Measurements from ENCODE around the gene SLC22A13.
"Not testable (repeated sequence)": the region's sequence is repeated elsewhere in the genome, so short reads cannot be mapped to it uniquely, and the experiment has no call there.

SLC22A13 gene

GRCh38 chr3:38265604-38266307 lies at the start of gene SLC22A13:
SLC22A13 (plus strand) TSS chr3:38265812; CDS start chr3:38265861, 49 bp downstream.
- in situ Hi-C loops (cut with MboI; ENCODE audit: low pct_unique_long_range_greater_than_20kb, low sequenced_read_pairs) = no loop called here
- no peak for DNase-seq

- no peak for DNase-seq
- in situ Hi-C loops (cut with MboI; ENCODE audit: low pct_unique_long_range_greater_than_20kb, low sequenced_read_pairs) = no loop called here
These were observed 45.9 kb upstream of the SLC22A13 start for GRCh38 chr3:38219609-38220197.

GRCh38 chr3:38221005-38221404 lies 44.6 kb upstream of the SLC22A13 start:
- in situ Hi-C loops (cut with MboI; ENCODE audit: low pct_unique_long_range_greater_than_20kb, low sequenced_read_pairs) = no loop called here
- no peak for DNase-seq

- DNase-seq = peak; percentile 3
- in situ Hi-C loops (cut with MboI; ENCODE audit: low pct_unique_long_range_greater_than_20kb, low sequenced_read_pairs) = no loop called here
These were observed 43.5 kb upstream of the SLC22A13 start for GRCh38 chr3:38222032-38222634.

GRCh38 chr3:38224357-38224756 lies 41.3 kb upstream of the SLC22A13 start:
- no peak for DNase-seq
- in situ Hi-C loops (cut with MboI; ENCODE audit: low pct_unique_long_range_greater_than_20kb, low sequenced_read_pairs) = no loop called here

GRCh38 chr3:38226273-38226672 lies 39.3 kb upstream of the SLC22A13 start:
- no peak for DNase-seq
- in situ Hi-C loops (cut with MboI; ENCODE audit: low pct_unique_long_range_greater_than_20kb, low sequenced_read_pairs) = no loop called here

GRCh38 chr3:38227989-38228388 lies 37.6 kb upstream of the SLC22A13 start:
- no peak for DNase-seq
- in situ Hi-C loops (cut with MboI; ENCODE audit: low pct_unique_long_range_greater_than_20kb, low sequenced_read_pairs) = no loop called here

- in situ Hi-C loops (cut with MboI; ENCODE audit: low pct_unique_long_range_greater_than_20kb, low sequenced_read_pairs) = no loop called here
- DNase-seq = no peak
These were observed 36.6 kb upstream of the SLC22A13 start for GRCh38 chr3:38229036-38229435.

- no peak for DNase-seq
- in situ Hi-C loops (cut with MboI; ENCODE audit: low pct_unique_long_range_greater_than_20kb, low sequenced_read_pairs) = no loop called here
These were observed 32.9 kb upstream of the SLC22A13 start for GRCh38 chr3:38232701-38233100.

- DNase-seq = no peak
- in situ Hi-C loops (cut with MboI; ENCODE audit: low pct_unique_long_range_greater_than_20kb, low sequenced_read_pairs) = no loop called here
These were observed 30.1 kb upstream of the SLC22A13 start for GRCh38 chr3:38235466-38235865.

GRCh38 chr3:38238416-38239008 lies 27.1 kb upstream of the SLC22A13 start:
- in situ Hi-C loops (cut with MboI; ENCODE audit: low pct_unique_long_range_greater_than_20kb, low sequenced_read_pairs) = no loop called here
- DNase-seq = no peak

GRCh38 chr3:38242812-38243211 lies 22.8 kb upstream of the SLC22A13 start:
- DNase-seq; in situ Hi-C loops (cut with MboI; ENCODE audit: low pct_unique_long_range_greater_than_20kb, low sequenced_read_pairs): not testable (repeated sequence)

GRCh38 chr3:38245930-38246329 lies 19.7 kb upstream of the SLC22A13 start:
- in situ Hi-C loops (cut with MboI; ENCODE audit: low pct_unique_long_range_greater_than_20kb, low sequenced_read_pairs) = no loop called here
- no peak for DNase-seq

GRCh38 chr3:38247366-38248035 lies 18.1 kb upstream of the SLC22A13 start:
- in situ Hi-C loops (cut with MboI; ENCODE audit: low pct_unique_long_range_greater_than_20kb, low sequenced_read_pairs) = no loop called here
- DNase-seq = no peak

- in situ Hi-C loops (cut with MboI; ENCODE audit: low pct_unique_long_range_greater_than_20kb, low sequenced_read_pairs) = no loop called here
These were observed 15.4 kb upstream of the SLC22A13 start for GRCh38 chr3:38250198-38250597.

GRCh38 chr3:38251197-38251596 lies 14.4 kb upstream of the SLC22A13 start:
- in situ Hi-C loops (cut with MboI; ENCODE audit: low pct_unique_long_range_greater_than_20kb, low sequenced_read_pairs) = no loop called here
- DNase-seq = no peak

More at GRCh38 chr3:38250198-38250597, 15.4 kb upstream of the SLC22A13 start:
- DNase-seq = no peak

- in situ Hi-C loops (cut with MboI; ENCODE audit: low pct_unique_long_range_greater_than_20kb, low sequenced_read_pairs) = no loop called here
- no peak for DNase-seq
These were observed 11.9 kb upstream of the SLC22A13 start for GRCh38 chr3:38253704-38254103.

GRCh38 chr3:38254872-38255271 lies 10.7 kb upstream of the SLC22A13 start:
- in situ Hi-C loops (cut with MboI; ENCODE audit: low pct_unique_long_range_greater_than_20kb, low sequenced_read_pairs) = no loop called here
- no peak for DNase-seq

GRCh38 chr3:38255627-38256026 lies 10.0 kb upstream of the SLC22A13 start:
- DNase-seq = no peak
- in situ Hi-C loops (cut with MboI; ENCODE audit: low pct_unique_long_range_greater_than_20kb, low sequenced_read_pairs) = no loop called here

GRCh38 chr3:38257583-38257982 lies 8.0 kb upstream of the SLC22A13 start:
- in situ Hi-C loops (cut with MboI; ENCODE audit: low pct_unique_long_range_greater_than_20kb, low sequenced_read_pairs) = no loop called here
- DNase-seq = no peak
